Measurements from ENCODE around the gene ANKRD24. TPM values are rescaled to one million over a fixed set of nuclear protein-coding genes. Genes with fewer than 3 reads are reported as not detected.

Gene ANKRD24
- polyA plus RNA-seq, 1 donor from 2014 or later, result 2.8 TPM

GRCh38 chr19:4258181-4258580, 75.7 kb downstream of the ANKRD24 start:
- no peak for TF ChIP-seq MXI1 (conservative IDR thresholded peaks at IDR 0.05; ENCODE audit: poor library complexity, severe bottlenecking)
- no peak for TF ChIP-seq CTCF (IDR thresholded peaks at IDR 0.05; ENCODE audit: poor library complexity, severe bottlenecking)
- TF ChIP-seq EZH2 (IDR thresholded peaks at IDR 0.05; ENCODE audit: borderline replicate concordance, insufficient read depth, low read length, poor library complexity, severe bottlenecking), result no peak
- Histone ChIP-seq H3K4me2 (ENCODE audit: low read length) (no peak overlapping the region), H3K9me2 (ENCODE audit: insufficient read depth, low read length) (no peaks in the 10 kb centered on the region), H2AFZ (ENCODE audit: low read depth, low read length) (no peak overlapping the region), H3K9me3 (ENCODE audit: low read length) (no peaks in the 10 kb centered on the region), H3K27me3 (ENCODE audit: insufficient read depth, low read depth, low read length) (no peaks in the 10 kb centered on the region), H3K36me3 (ENCODE audit: insufficient read depth, low read length) (no peaks in the 10 kb centered on the region), H3K4me3 (ENCODE audit: low read length) (no peak overlapping the region), H4K20me1 (ENCODE audit: insufficient read depth) (no peaks in the 10 kb centered on the region), H3K9ac (ENCODE audit: low read length) (no peak overlapping the region), H3K79me2 (replicated peaks; ENCODE audit: insufficient read depth, low read length) (no peaks in the 10 kb centered on the region), H3F3A (ENCODE audit: insufficient read depth, low read length, poor library complexity, severe bottlenecking) (no peaks in the 10 kb centered on the region), H3K27ac (ENCODE audit: low read length) (no peak overlapping the region)

DNA sequence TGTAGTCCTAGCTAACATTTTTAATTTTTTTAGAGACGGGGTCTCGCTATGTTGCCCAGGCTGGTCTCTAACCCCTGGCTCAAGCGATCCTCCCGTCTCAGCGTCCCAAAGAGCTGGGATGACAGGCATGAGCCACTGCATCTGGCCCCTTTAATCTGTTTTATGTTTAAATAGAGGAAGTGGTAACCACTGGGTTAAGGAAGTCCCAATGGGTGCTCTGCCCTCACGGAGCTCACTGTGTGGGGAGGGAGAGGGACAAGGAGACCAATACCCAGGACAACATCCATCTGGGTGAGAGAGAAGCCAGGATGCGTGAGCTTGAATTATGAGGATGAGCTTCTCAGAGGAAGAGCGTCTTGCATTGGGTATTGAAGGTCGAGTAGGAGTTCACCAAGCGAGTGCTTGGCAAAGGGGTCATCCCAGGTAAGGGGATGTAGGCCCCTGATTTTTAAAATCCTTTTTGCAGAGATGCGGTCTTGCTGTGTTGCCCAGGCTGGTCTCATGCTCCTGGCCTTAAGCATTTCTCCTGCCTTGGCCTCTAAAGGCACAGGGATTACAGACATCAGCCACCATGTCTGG, 78.2 kb downstream of the ANKRD24 start:
- TF ChIP-seq REST (IDR thresholded peaks at IDR 0.05; ENCODE audit: borderline replicate concordance), result no peak
- no peak for TF ChIP-seq POLR2AphosphoS5 (IDR thresholded peaks at IDR 0.05)
- no peak for TF ChIP-seq SMC3 (conservative IDR thresholded peaks at IDR 0.05; ENCODE audit: poor library complexity)
- TF ChIP-seq MXI1 (conservative IDR thresholded peaks at IDR 0.05; ENCODE audit: poor library complexity, severe bottlenecking), result no peak
- TF ChIP-seq EP300 (conservative IDR thresholded peaks at IDR 0.05; ENCODE audit: poor library complexity, severe bottlenecking), result no peak
- no peak for TF ChIP-seq TAF1 (IDR thresholded peaks at IDR 0.05; ENCODE audit: low read depth)
- no peak for TF ChIP-seq RAD21 (conservative IDR thresholded peaks at IDR 0.05)
- no peak for TF ChIP-seq EZH2 (IDR thresholded peaks at IDR 0.05; ENCODE audit: borderline replicate concordance, insufficient read depth, low read length, poor library complexity, severe bottlenecking)
- no peak for TF ChIP-seq CTCF (IDR thresholded peaks at IDR 0.05; ENCODE audit: poor library complexity, severe bottlenecking)
- Histone ChIP-seq H3K36me3 (ENCODE audit: insufficient read depth, low read length) (no peaks in the 10 kb centered on the region), H2AFZ (ENCODE audit: low read depth, low read length) (no peak overlapping the region), H3K9me2 (ENCODE audit: insufficient read depth, low read length) (no peaks in the 10 kb centered on the region), H3K4me3 (ENCODE audit: low read length) (no peak overlapping the region), H3K4me2 (ENCODE audit: low read length) (no peak overlapping the region), H3K27me3 (ENCODE audit: insufficient read depth, low read depth, low read length) (no peaks in the 10 kb centered on the region), H3F3A (ENCODE audit: insufficient read depth, low read length, poor library complexity, severe bottlenecking) (no peaks in the 10 kb centered on the region), H4K20me1 (ENCODE audit: insufficient read depth) (no peaks in the 10 kb centered on the region), H3K79me2 (replicated peaks; ENCODE audit: insufficient read depth, low read length) (no peaks in the 10 kb centered on the region), H3K9me3 (ENCODE audit: low read length) (no peaks in the 10 kb centered on the region), H3K9ac (ENCODE audit: low read length) (no peak overlapping the region), H3K27ac (ENCODE audit: low read length) (no peak overlapping the region)
